K562 (cell line): ENCODE data around the gene ITPRIPL2. TPM values are rescaled to one million over a fixed set of nuclear protein-coding genes. Genes with fewer than 3 reads are reported as not detected.

Experiments used
- ATAC-seq: fragments of 200-7000 bp; cut with Tn5 transposase; 3 replicates; pipeline ENCODE4 v1.9.1; 2020; ENCODE audit warnings: moderate library complexity
- BruUV-seq: library from RNA; stranded (reverse); fragments of 400-500 nt; replicated peaks from 2 replicates; lab custom pipeline; 2021; lab: Mats Ljungman, UMichigan
- CTCF ChIA-PET: fragments of 300-600 bp; formaldehyde crosslinking; extraction: SDS; loops from one replicate; lab custom pipeline; 2021; ENCODE audit warnings: low intra/inter-chr PET ratio; lab: Yijun Ruan, JAX
- POLR2A ChIA-PET: fragments of 300-600, 350-650 bp; sonication (Branson Sonifier 250); formaldehyde crosslinking; extraction: SDS; loops from one replicate; lab custom pipeline; 2021; ENCODE audit warnings: antibody characterized with exemption, inconsistent platforms; lab: Yijun Ruan, JAX
- DNase-seq, 4 experiments: peaks; one replicate each; pipeline versions ENCODE4 v3.0.0 to v3.0.0-alpha.2; 2011 to 2018; ENCODE audit warnings: low spot score in 3 of 4, mixed read lengths in 3 of 4; ENCODE audit errors: extremely low read depth in 1 of 4
- FAIRE-seq: peaks from 2 replicates; lab custom pipeline; 2011; peaks lifted over from hg19 to GRCh38; lab: Jason Lieb, UNC
- H2AFZ ChIP-seq: 2 replicates; pipeline ENCODE4 v1.6.0; 2011; ENCODE audit warnings: low read depth, low read length, control low read depth, inconsistent platforms
- H3K27ac ChIP-seq: fragments of 200-600 bp; 3 replicates; pipeline ENCODE4 v1.8.0; 2011; ENCODE audit warnings: low read depth, mild to moderate bottlenecking, control low read depth, inconsistent platforms, low read length, moderate library complexity, mixed read lengths; ENCODE audit errors: extremely low read depth
- H3K27me3 ChIP-seq, 2 experiments: fragments of 300-600 bp in 1 of 2; 2 replicates in 1 of 2; 3 replicates in 1 of 2; pipeline versions ENCODE4 v1.6.0 to v1.8.0; 2011; ENCODE audit warnings: inconsistent platforms in 2 of 2, low read length in 2 of 2, mild to moderate bottlenecking in 1 of 2, mixed read lengths in 1 of 2, moderate library complexity in 1 of 2; ENCODE audit not compliant: control insufficient read depth in 2 of 2, insufficient read depth in 2 of 2
- H3K36me3 ChIP-seq: fragments of 300-600 bp; 3 replicates; pipeline ENCODE4 v1.8.0; 2011; ENCODE audit warnings: mild to moderate bottlenecking, low read length, inconsistent platforms; ENCODE audit not compliant: control insufficient read depth, insufficient read depth
- H3K4me1 ChIP-seq, 2 experiments: fragments of 200-600 bp in 1 of 2; replicated peaks in 1 of 2; 2 replicates in 1 of 2; 3 replicates in 1 of 2; pipeline versions ENCODE4 v1.5.1 to v1.8.0; 2011; ENCODE audit warnings: inconsistent platforms in 2 of 2, low read length in 2 of 2, mild to moderate bottlenecking in 1 of 2, mixed read lengths in 1 of 2, moderate library complexity in 1 of 2; ENCODE audit not compliant: control insufficient read depth in 2 of 2, insufficient read depth in 2 of 2
- H3K4me2 ChIP-seq: 2 replicates; pipeline ENCODE4 v1.6.1; 2011; ENCODE audit warnings: low read length, control low read depth, inconsistent platforms, mixed read lengths; ENCODE audit not compliant: insufficient read depth
- H3K4me3 ChIP-seq: fragments of 200-600 bp; sonication (generic), shearing (Covaris generic); 2 replicates; pipeline ENCODE4 v1.5.1; 2016; ENCODE audit warnings: control low read depth, inconsistent platforms
- H3K79me2 ChIP-seq: fragments of 200-600 bp; 3 replicates; pipeline ENCODE4 v1.8.0; 2011; ENCODE audit warnings: low read length, inconsistent platforms; ENCODE audit not compliant: control insufficient read depth, insufficient read depth
- H3K9ac ChIP-seq, 2 experiments: 2 replicates each; pipeline versions ENCODE4 v1.6.0 to v1.6.1; 2011; ENCODE audit warnings: low read depth in 2 of 2, low read length in 2 of 2, control low read depth in 1 of 2, inconsistent platforms in 1 of 2, mild to moderate bottlenecking in 1 of 2, mixed read lengths in 1 of 2; ENCODE audit not compliant: insufficient read depth in 1 of 2
- H3K9me1 ChIP-seq: one replicate; pipeline ENCODE4 v1.6.0; 2011; ENCODE audit warnings: inconsistent platforms, mild to moderate bottlenecking, low read length, moderate library complexity; ENCODE audit not compliant: control insufficient read depth, insufficient read depth
- H3K9me3 ChIP-seq: replicated peaks from 2 replicates; pipeline ENCODE4 v1.5.1; 2011; ENCODE audit warnings: low read depth, low read length, inconsistent platforms; ENCODE audit not compliant: control insufficient read depth, insufficient read depth
- H4K20me1 ChIP-seq: replicated peaks from 2 replicates; pipeline ENCODE4 v1.6.1; 2011; ENCODE audit warnings: low read length, inconsistent platforms, mixed read lengths; ENCODE audit not compliant: control insufficient read depth, insufficient read depth
- BRD4 ChIP-seq: fragments of 200-600 bp; sonication (generic); IDR thresholded peaks from 2 replicates; pipeline ENCODE4 v1.6.1; 2017; ENCODE audit warnings: inconsistent platforms
- GTF2E2 ChIP-seq: fragments of 200-800 bp; sonication (Bioruptor generic); IDR thresholded peaks from 2 replicates; pipeline ENCODE4 v1.6.1; 2016; ENCODE audit warnings: missing genetic modification characterization, missing compliant biosample characterization
- HMG20A ChIP-seq: fragments of 450-650 bp; formaldehyde crosslinking; conservative IDR thresholded peaks from 2 replicates; pipeline ENCODE4 v1.4.0; 2020; ENCODE audit warnings: mild to moderate bottlenecking, mixed read lengths
- KDM1A ChIP-seq, 2 experiments: fragments of 450-650 bp; IDR thresholded peaks; 2 replicates each; pipeline ENCODE4 v1.6.1; 2016; ENCODE audit warnings: mild to moderate bottlenecking in 2 of 2
- NFATC3 ChIP-seq: fragments of 450-650 bp; IDR thresholded peaks from 2 replicates; pipeline ENCODE4 v1.6.1; 2017; ENCODE audit warnings: mild to moderate bottlenecking
- POLR2AphosphoS2 ChIP-seq: IDR thresholded peaks from 2 replicates; pipeline ENCODE4 v1.6.1; 2012; ENCODE audit warnings: low read length, improper control_type of control experiment
- RBM25 ChIP-seq: fragments of 200-400 bp; formaldehyde crosslinking; IDR thresholded peaks from 2 replicates; pipeline ENCODE4 v1.6.1; 2018; ENCODE audit warnings: low read length, low read depth, moderate library complexity; ENCODE audit not compliant: severe bottlenecking
- USF1 ChIP-seq: sonication (generic); formaldehyde crosslinking; IDR thresholded peaks from 2 replicates; pipeline ENCODE4 v1.9.0; 2022; ENCODE audit warnings: mild to moderate bottlenecking, missing genetic modification reagents
- VEZF1 ChIP-seq: fragments of 200-800 bp; sonication (Bioruptor generic); IDR thresholded peaks from 2 replicates; pipeline ENCODE4 v1.6.1; 2017; ENCODE audit warnings: missing genetic modification characterization, missing compliant biosample characterization
- ZNF175 ChIP-seq: fragments of 200-800 bp; sonication (Bioruptor generic); IDR thresholded peaks from 2 replicates; pipeline ENCODE4 v1.6.1; 2016; ENCODE audit warnings: low read depth, mild to moderate bottlenecking, missing genetic modification characterization, missing compliant biosample characterization
- ZNF384 ChIP-seq: IDR thresholded peaks from 2 replicates; pipeline ENCODE4 v1.6.1; 2012; ENCODE audit warnings: low read depth, low read length, improper control_type of control experiment
- ZNF445 ChIP-seq: fragments of 250-450 bp; sonication (Bioruptor Pico); IDR thresholded peaks from 2 replicates; pipeline ENCODE4 v1.4.0; 2020; ENCODE audit warnings: low read depth, mild to moderate bottlenecking, moderate library complexity
- ZNF583 ChIP-seq: fragments of 250-450 bp; sonication (Bioruptor Pico); IDR thresholded peaks from 2 replicates; pipeline ENCODE4 v1.4.0; 2020
- ZNF76 ChIP-seq: fragments of 250-450 bp; sonication (Bioruptor Pico); IDR thresholded peaks from 2 replicates; pipeline ENCODE4 v1.4.0; 2020; ENCODE audit warnings: mild to moderate bottlenecking, moderate library complexity, borderline replicate concordance
- WGBS: fragments of 100-300 bp; shearing (Covaris generic); methylation state at CpG from one replicate; pipeline ENCODE4 v1.1.6; 2016; ENCODE audit warnings: low coverage, mixed read lengths; ENCODE audit not compliant: insufficient coverage; ENCODE audit errors: missing lambda C conversion rate; 5-methylcytosine and 5-hydroxymethylcytosine counted together
- in situ Hi-C: fragments of 300-500 bp; cut with MboI; formaldehyde crosslinking; loops from 4 replicates; pipeline ENCODE4 v1.15.0; 2018; ENCODE audit warnings: inconsistent platforms, mixed read lengths
- intact Hi-C: fragments of 100-400 bp; cut with micrococcal nuclease; formaldehyde crosslinking; loops from 2 replicates; pipeline ENCODE4 v1.14.2; 2022
- polyA plus RNA-seq, 8 experiments: library from polyadenylated mRNA; depleted of rRNA in 4 of 8; stranded (reverse) in 5 of 8; unstranded in 3 of 8; fragments of >200 nt; fragmentation: Nextera tagmentation in 2 of 8; fragmentation: Illumina TruSeq in 1 of 8; extraction: Ambion mirVana in 2 of 8; extraction: Trizol in 1 of 8; gene quantifications; 2 replicates each; pipeline versions ENCODE4 v1.2.1 to v1.2.3, GENCODE V29; 2011 to 2014; ENCODE audit warnings: inconsistent platforms in 1 of 8, missing spikeins in 1 of 8
- total RNA-seq, 7 experiments: library from RNA; depleted of rRNA in 6 of 7; stranded (reverse); fragments of >200 nt in 6 of 7; fragmentation: Illumina TruSeq in 2 of 7; extraction: Trizol in 2 of 7; gene quantifications; 2 replicates each; pipeline versions ENCODE4 v1.2.1 to v1.2.3, GENCODE V29; 2011 to 2021; ENCODE audit warnings: low replicate concordance in 1 of 7

The ITPRIPL2 gene
- total and polyA plus RNA-seq, 9 of the 15 experiments (the other 6 are each of a cell fraction or from before 2014, with no cell fraction given): 0.04 to 2.2 (median 0.58) TPM

- no peak for TF ChIP-seq HMG20A (CRISPR knock-in tag)
- peak; percentile 81 for TF ChIP-seq USF1 (CRISPR knock-in tag)
- TF ChIP-seq ZNF175 (CRISPR knock-in tag): no peak
- peak; percentile 85 for TF ChIP-seq VEZF1 (CRISPR knock-in tag)
Observed at GRCh38 chr16:19067349-19068236, 46.2 kb upstream of the ITPRIPL2 start, which contains the start of gene COQ7 (continued).

GRCh38 chr16:19068237-19068815, 45.4 kb upstream of the ITPRIPL2 start:
- no peaks in the 10 kb centered on the region for H3K9me1 ChIP-seq
- H3K27ac ChIP-seq: peak overlapping the region; percentile 87
- ChIA-PET CTCF (no interaction called here), POLR2A (interaction anchor here (0.7 to 1.7 kb wide), 2 partner anchors 10 to 92 kb away, joined by 3 to 7 read pairs; no protein-coding TSS in a partner anchor)
- peak overlapping the region; percentile 84 to 93 for H3K9ac ChIP-seq
- ATAC-seq: no peak
- peaks cover 6% of the 10 kb centered on the region; the same call in 1 of the 3 replicates for H3K79me2 ChIP-seq
- H2AFZ ChIP-seq: peak overlapping the region; percentile 97
- peak overlapping the region; percentile 91 for H3K4me2 ChIP-seq
- H3K4me1 ChIP-seq: peaks cover 0 to 3% of the 10 kb centered on the region in 2 experiments; a peak in 1 of 5 replicates
- peaks cover 3% of the 10 kb centered on the region; the same call in 1 of the 2 replicates for H3K9me3 ChIP-seq
- H3K4me3 ChIP-seq: peak overlapping the region; percentile 50
- no peaks in the 10 kb centered on the region for H4K20me1 ChIP-seq
- intact Hi-C loops (no loop called here), in situ Hi-C loops (no loop called here)
- no peak for DNase-seq
- BruUV-seq: no TSS peak
- WGBS: 18% methylated on average over 18 of the region's 19 CpGs
- 0 out of 2 replicates have a peak, but pooled peaks have one; percentile 1 for TF ChIP-seq ZNF445 (CRISPR knock-in tag)
- TF ChIP-seq KDM1A (IDR thresholded peaks at IDR 0.05): peak; percentile 28 to 43; a peak in 1 of 4 replicates
- TF ChIP-seq ZNF384: 0 out of 2 replicates have a peak, but pooled peaks have one; percentile 28
- no peak for TF ChIP-seq NFATC3
- TF ChIP-seq RBM25: no peak
- TF ChIP-seq ZNF76 (CRISPR knock-in tag): no peak
- no peak for TF ChIP-seq ZNF583 (CRISPR knock-in tag)
- 0 out of 2 replicates have a peak, but pooled peaks have one; percentile 34 for TF ChIP-seq GTF2E2 (tag)
- no peak for TF ChIP-seq POLR2AphosphoS2
- 0 out of 2 replicates have a peak, but pooled peaks have one; percentile 12 for TF ChIP-seq BRD4
- H3K36me3 ChIP-seq: peaks cover 13% of the 10 kb centered on the region; the same call in 2 of the 3 replicates
- peak; percentile 19 for FAIRE-seq
- H3K27me3 ChIP-seq: no peaks in the 10 kb centered on the region
